Ovary (tissue), 9 donors: ENCODE results near the gene TRIM44. TPM values are rescaled to one million over a fixed set of nuclear protein-coding genes. Genes with fewer than 3 reads are reported as not detected.

Source experiments
- DNase-seq, 5 donors: peaks; one replicate each; pipeline ENCODE4 v3.0.0-alpha.2; 2019 to 2020
- H3K27ac ChIP-seq, 2 donors: fragments of 200-600 bp; one replicate each; pipeline versions ENCODE4 v1.5.1 to v1.8.0; 2019 to 2022
- H3K27me3 ChIP-seq: fragments of 200-600 bp; one replicate; pipeline ENCODE4 v1.8.0; 2022
- H3K36me3 ChIP-seq: fragments of 200-600 bp; sonication (generic); one replicate; pipeline ENCODE4 v1.5.1; 2019
- H3K4me1 ChIP-seq: one replicate; pipeline ENCODE4 v1.8.1; 2013; ENCODE audit warnings: mild to moderate bottlenecking, moderate library complexity; ENCODE audit not compliant: insufficient read depth
- H3K4me3 ChIP-seq: fragments of 200-600 bp; sonication (generic); one replicate; pipeline ENCODE4 v1.5.1; 2017
- H3K9me3 ChIP-seq, 2 donors: fragments of 200-600 bp in 1 of 2; sonication (generic) in 1 of 2; one replicate each; pipeline versions ENCODE4 v1.5.1 to v1.8.1; 2013 to 2019; ENCODE audit warnings: mild to moderate bottlenecking in 1 of 2, moderate library complexity in 1 of 2
- EP300 ChIP-seq: sonication (generic); formaldehyde crosslinking; IDR thresholded peaks from one replicate; pipeline ENCODE4 v1.6.1; 2017; ENCODE audit warnings: antibody characterized with exemption
- POLR2A ChIP-seq: fragments of 450-650 bp; IDR thresholded peaks from one replicate; pipeline ENCODE4 v1.6.1; 2017; ENCODE audit warnings: antibody characterized with exemption, mild to moderate bottlenecking, moderate library complexity
- WGBS, 3 donors: extraction: QIAGEN DNeasy Blood & Tissue Kit in 1 of 3; methylation state at CpG; one replicate each; pipeline versions ENCODE4 v1.1.5 to v1.1.7; 2013 to 2017; 5-methylcytosine and 5-hydroxymethylcytosine counted together
- intact Hi-C, 4 donors: fragments of 100-400 bp; cut with DNase I; formaldehyde crosslinking; loops; one replicate each; pipeline versions ENCODE4 v1.11.0 to v1.15.1; 2022 to 2023
- polyA plus RNA-seq, 2 donors: library from polyadenylated mRNA; stranded (reverse); fragments of 200-250 nt in 1 of 2; fragments of 350-450 nt in 1 of 2; fragmentation: Illumina TruSeq in 1 of 2; extraction: RNeasy Lipid Tissue Mini Kit (QIAGEN cat#74804) in 1 of 2; gene quantifications; one replicate each; pipeline ENCODE4 v1.2.3, GENCODE V29; 2013 to 2014
- total RNA-seq, 7 donors: library from RNA; depleted of rRNA in 2 of 7; stranded (reverse); fragments of >200 nt in 2 of 7; fragmentation: NEBNext Ultra II Directional in 3 of 7; extraction: Animal tissue kit (Norgen Biotek cat#: 25700) in 3 of 7; gene quantifications; one replicate each; pipeline versions ENCODE4 v1.1.0 to v1.2.4, GENCODE V29; 2016 to 2023
- TF ChIP-seq, protein P1 (sequence below), 3 donors: fragments of 450-650 bp in 2 of 3; fragments of 200-600 bp in 1 of 3; IDR thresholded peaks; one replicate each; pipeline versions ENCODE4 v1.5.1 to v1.8.0; 2016 to 2022; ENCODE audit warnings: antibody characterized with exemption in 3 of 3, mild to moderate bottlenecking in 1 of 3
- donor health status: DM: no; HTN: no; CAD: no; lungs with moderate emphysema.
- donor health status: DM: no; HTN: no; CAD: no.
- donor health status: Bipolar disorder and iron deficiency.
- donor health status: DM: yes; HTN: yes; CAD: no.
- donor health status: DM: no; HTN: no; CAD: no.
- donor health status: DM: yes; HTN: yes; CAD: no.

The TRIM44 gene
- total and polyA plus RNA-seq, 9 donors: 9.9 to 54.6 (median 45.7) TPM

DNA sequence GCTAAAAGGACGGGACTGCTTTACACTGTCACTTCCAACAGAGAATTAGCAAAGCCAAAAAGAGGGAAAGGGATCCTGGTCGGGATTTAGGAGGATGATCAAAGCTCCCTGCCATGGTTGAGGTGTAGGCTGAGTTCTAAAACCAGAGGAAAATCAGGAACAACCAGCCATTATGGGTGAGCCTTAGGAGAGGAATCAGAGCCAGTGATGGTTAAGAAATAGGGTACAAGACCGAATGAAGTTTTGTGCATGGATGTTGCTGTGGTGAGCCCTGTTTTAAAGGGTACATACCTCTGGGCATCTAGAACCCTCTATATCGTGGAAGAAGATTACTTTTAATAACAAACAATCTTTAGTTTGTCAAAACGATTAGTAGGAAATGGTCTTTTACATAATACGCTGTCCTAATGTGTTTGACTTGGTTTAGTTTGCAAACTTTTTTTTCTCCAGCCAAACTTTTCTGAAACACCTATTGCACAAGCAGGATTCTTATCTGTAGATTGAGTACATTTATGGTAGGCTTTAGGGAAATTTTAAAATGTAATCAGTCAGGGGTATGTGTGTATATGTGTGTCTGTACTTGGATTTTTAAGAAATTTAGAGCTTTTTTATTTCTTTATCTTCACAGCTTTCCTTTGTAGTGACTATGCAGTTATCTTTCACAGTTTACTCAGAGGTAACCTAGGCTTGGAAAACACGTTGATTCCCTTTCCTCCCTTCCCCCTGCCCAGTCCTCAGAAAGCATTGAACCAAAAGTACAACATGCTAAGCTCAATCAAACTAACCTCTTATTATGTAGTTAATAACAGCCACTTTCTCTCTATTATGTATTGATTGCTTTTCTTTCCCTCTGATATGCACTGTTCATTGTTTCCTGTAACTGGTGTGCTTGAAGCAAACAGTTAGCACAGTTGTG lies 26.8 kb downstream of the TRIM44 start:
- no peak for DNase-seq
- intact Hi-C loops: no loop called here
- no peak overlapping the region for H3K27ac ChIP-seq
- no peaks in the 10 kb centered on the region for H3K4me1 ChIP-seq
- H3K9me3 ChIP-seq: no peaks in the 10 kb centered on the region
- no peaks in the 10 kb centered on the region for H3K36me3 ChIP-seq
- H3K27me3 ChIP-seq: no peaks in the 10 kb centered on the region
- TF ChIP-seq POLR2A (no peak), EP300 (no peak)
- TF ChIP-seq, protein P1, sequence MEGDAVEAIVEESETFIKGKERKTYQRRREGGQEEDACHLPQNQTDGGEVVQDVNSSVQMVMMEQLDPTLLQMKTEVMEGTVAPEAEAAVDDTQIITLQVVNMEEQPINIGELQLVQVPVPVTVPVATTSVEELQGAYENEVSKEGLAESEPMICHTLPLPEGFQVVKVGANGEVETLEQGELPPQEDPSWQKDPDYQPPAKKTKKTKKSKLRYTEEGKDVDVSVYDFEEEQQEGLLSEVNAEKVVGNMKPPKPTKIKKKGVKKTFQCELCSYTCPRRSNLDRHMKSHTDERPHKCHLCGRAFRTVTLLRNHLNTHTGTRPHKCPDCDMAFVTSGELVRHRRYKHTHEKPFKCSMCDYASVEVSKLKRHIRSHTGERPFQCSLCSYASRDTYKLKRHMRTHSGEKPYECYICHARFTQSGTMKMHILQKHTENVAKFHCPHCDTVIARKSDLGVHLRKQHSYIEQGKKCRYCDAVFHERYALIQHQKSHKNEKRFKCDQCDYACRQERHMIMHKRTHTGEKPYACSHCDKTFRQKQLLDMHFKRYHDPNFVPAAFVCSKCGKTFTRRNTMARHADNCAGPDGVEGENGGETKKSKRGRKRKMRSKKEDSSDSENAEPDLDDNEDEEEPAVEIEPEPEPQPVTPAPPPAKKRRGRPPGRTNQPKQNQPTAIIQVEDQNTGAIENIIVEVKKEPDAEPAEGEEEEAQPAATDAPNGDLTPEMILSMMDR (IDR thresholded peaks at IDR 0.05): no peak
- H3K4me3 ChIP-seq: no peak overlapping the region
- WGBS, 3 donors: 63 to 77% (median 66%) methylated on average over 7 of the region's 7 CpGs

DNA sequence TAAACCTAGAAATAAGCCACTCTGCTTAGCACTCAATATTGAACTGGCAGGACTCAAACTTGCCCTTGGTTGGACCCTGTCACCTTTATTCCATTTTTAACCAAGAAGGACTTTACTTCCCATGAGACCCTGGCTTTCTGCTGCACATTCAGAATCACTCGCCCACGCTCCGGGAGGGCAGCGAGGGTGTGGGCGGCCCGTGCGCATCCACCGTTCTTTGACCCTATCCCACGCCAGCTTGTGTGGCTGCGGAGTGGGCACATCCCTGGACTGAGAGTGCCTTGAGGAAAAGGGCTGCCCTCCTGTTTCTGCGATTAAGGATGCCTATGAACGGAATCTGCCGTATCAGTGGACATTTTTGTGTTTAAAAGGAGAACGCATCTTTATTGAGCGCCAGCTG lies 39.6 kb downstream of the TRIM44 start:
- Histone ChIP-seq H3K27me3 (no peaks in the 10 kb centered on the region), H3K9me3 (no peaks in the 10 kb centered on the region), H3K4me1 (no peaks in the 10 kb centered on the region), H3K27ac (no peak overlapping the region), H3K36me3 (no peaks in the 10 kb centered on the region), H3K4me3 (no peak overlapping the region)
- WGBS, 3 donors: 98 to 99% (median 98%) methylated on average over 15 of the region's 15 CpGs
- TF ChIP-seq, protein P1 (IDR thresholded peaks at IDR 0.05): no peak
- TF ChIP-seq EP300: no peak
- TF ChIP-seq POLR2A: no peak
- no peak for DNase-seq
- intact Hi-C loops: no loop called here

DNA sequence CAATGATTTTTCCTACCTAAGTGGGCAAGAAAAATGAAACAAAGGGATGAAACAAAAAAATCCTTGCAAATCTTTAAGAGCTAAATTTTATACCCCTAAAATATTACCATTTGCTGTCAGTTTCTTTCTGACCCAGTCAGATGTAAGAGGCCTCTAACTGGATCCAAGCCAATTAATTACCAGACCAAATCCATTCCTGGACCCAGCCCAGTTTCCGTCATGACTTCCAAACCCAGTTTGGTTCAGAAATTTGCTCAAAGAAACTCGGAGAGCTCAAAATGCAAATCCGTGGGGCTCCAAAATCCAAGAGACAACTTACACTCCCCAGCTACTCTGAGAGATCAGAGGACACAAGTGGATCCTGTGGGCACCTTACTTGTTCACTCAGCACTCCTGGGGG lies 46.8 kb downstream of the TRIM44 start:
- intact Hi-C loops: no loop called here
- no peak overlapping the region for H3K4me3 ChIP-seq
- no peaks in the 10 kb centered on the region for H3K9me3 ChIP-seq
- no peaks in the 10 kb centered on the region for H3K27me3 ChIP-seq
- TF ChIP-seq, protein P1 (IDR thresholded peaks at IDR 0.05): no peak
- TF ChIP-seq POLR2A (no peak), EP300 (no peak)
- no peak overlapping the region for H3K27ac ChIP-seq
- no peak for DNase-seq
- WGBS, 3 donors: 73 to 90% (median 89%) methylated on average over 3 of the region's 3 CpGs
- no peaks in the 10 kb centered on the region for H3K36me3 ChIP-seq
- peaks cover 1% of the 10 kb centered on the region for H3K4me1 ChIP-seq

DNA sequence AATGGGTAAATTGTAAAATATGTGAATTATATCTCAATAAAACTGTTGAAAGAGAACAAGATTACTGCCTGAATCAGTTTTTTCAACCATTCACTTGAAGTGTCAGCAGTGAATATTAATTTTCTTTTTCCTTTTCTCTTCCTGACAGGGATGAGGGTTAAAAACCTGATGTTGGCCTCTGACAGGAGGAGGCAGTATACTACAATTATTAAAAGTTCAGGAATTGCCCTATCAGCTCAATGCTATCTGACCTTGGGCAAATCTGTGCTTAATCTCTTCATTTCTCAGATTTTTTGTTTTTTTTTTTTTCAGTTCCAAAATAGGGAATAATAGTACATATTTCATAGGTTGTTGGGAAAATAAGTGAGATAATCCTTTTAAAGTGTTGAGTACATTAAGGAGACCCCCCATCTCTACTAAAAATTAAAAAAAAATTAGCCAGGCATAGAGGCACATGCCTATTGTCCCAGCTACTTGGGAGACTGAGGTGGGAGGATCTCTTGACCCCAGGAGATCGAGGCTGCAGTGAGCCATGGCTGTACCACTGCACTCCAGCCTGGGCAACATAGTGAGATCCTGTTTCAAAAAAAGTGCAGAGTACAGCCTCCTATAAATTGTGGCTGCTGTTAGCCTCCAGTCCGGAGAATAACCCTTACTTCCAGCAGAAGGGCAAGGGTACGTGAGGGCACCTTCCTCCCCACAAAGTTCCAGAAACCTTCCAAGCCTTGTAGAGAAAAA lies 48.8 kb downstream of the TRIM44 start:
- no peaks in the 10 kb centered on the region for H3K27me3 ChIP-seq
- DNase-seq: no peak
- H3K36me3 ChIP-seq: no peaks in the 10 kb centered on the region
- peaks cover 3% of the 10 kb centered on the region for H3K4me1 ChIP-seq
- no peak overlapping the region for H3K27ac ChIP-seq
- H3K4me3 ChIP-seq: no peak overlapping the region
- intact Hi-C loops: no loop called here
- no peaks in the 10 kb centered on the region for H3K9me3 ChIP-seq
- WGBS, 3 donors: 82 to 90% (median 86%) methylated on average over 3 of the region's 3 CpGs
- TF ChIP-seq EP300 (no peak), POLR2A (no peak)
- TF ChIP-seq, protein P1 (IDR thresholded peaks at IDR 0.05): no peak
